Activated naive CD4-positive, alpha-beta T cell treated with anti-CD3 and anti-CD28 coated beads, Interleukin-2, amount 10 ng/mL, durations not matched to agents 7 days and 5 days (primary cell): Measurements from ENCODE around the gene ILF2.
"Not testable (repeated sequence)": the region's sequence is repeated elsewhere in the genome, so short reads cannot be mapped to it uniquely, and the experiment has no call there.

Experiments
- CTCF ChIA-PET: fragments of 350-600 bp; sonication (Branson Sonifier 250); formaldehyde crosslinking; loops from one replicate; lab custom pipeline; 2021; ENCODE audit warnings: antibody characterized with exemption; lab: Charles Lee
- DNase-seq: peaks from one replicate; pipeline ENCODE4 v3.0.0-alpha.2; 2020
- H3K27ac Mint-ChIP-seq: one replicate; pipeline ENCODE4 v1.8.0; 2021; ENCODE audit warnings: mild to moderate bottlenecking, moderate library complexity, mixed read lengths
- H3K27me3 Mint-ChIP-seq: one replicate; pipeline ENCODE4 v1.8.0; 2021; ENCODE audit warnings: mild to moderate bottlenecking, mixed read lengths
- H3K36me3 Mint-ChIP-seq: one replicate; pipeline ENCODE4 v1.8.0; 2021; ENCODE audit warnings: mixed read lengths
- H3K4me1 Mint-ChIP-seq: one replicate; pipeline ENCODE4 v1.8.0; 2021; ENCODE audit warnings: mixed read lengths
- H3K4me3 Mint-ChIP-seq: one replicate; pipeline ENCODE4 v1.8.0; 2021; ENCODE audit warnings: mild to moderate bottlenecking, moderate library complexity, mixed read lengths
- H3K9me3 Mint-ChIP-seq: one replicate; pipeline ENCODE4 v1.8.0; 2021; ENCODE audit warnings: mixed read lengths

Gene ILF2

DNA sequence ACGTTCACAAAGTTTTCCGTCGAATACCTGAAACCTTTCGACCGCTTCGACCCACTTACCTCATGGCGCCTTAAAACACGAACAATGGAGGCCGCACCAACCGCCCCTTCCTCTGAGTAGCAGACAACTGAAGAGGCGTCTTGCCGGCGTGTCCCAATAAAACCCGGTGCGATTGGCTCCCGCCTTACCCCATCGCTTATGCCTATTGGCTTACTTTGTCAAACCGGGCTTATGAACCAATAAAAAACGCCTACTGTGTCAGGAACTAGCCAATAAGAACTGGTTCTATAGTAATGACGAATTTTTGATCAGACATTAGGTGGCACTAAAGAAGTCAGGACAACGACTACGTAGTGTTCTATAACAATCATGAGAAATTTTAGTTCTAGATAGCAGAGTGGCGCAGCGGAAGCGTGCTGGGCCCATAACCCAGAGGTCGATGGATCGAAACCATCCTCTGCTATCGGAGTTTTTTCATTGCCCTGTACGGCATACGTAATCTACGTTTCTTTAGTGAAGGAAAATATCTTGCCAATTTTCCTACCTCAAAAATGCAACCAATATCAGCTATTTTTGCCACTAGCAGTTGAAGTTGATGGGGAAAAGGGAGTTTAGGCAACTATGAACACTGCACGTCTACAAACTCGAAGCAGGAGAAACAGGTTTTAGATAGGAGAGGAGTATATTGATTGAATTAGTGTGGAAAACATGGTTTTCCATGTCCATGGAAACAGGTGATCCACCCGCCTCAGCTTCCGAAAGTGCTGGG, at the start of gene ILF2:
Gene ILF2, minus strand, starts transcription at position 135 of the 769 bp plus-strand sequence. Its CDS starts 71 bp downstream, at position 64.
- Mint-ChIP-seq H3K4me3 (no peak within 1 kb of the TSS), H3K27ac (no peak within 1 kb of the TSS), H3K36me3 (peaks cover 44% of the 10 kb centered on the region), H3K9me3 (no peaks in the 10 kb centered on the region), H3K27me3 (no peaks in the 10 kb centered on the region), H3K4me1 (peaks cover 37% of the 10 kb centered on the region)
- CTCF ChIA-PET, result interaction anchor here (0.9 to 1.1 kb wide), 2 partner anchors 137 to 321 kb away, joined by 3 read pairs; no protein-coding TSS in a partner anchor
- DNase-seq, result peak; percentile 99

DNA sequence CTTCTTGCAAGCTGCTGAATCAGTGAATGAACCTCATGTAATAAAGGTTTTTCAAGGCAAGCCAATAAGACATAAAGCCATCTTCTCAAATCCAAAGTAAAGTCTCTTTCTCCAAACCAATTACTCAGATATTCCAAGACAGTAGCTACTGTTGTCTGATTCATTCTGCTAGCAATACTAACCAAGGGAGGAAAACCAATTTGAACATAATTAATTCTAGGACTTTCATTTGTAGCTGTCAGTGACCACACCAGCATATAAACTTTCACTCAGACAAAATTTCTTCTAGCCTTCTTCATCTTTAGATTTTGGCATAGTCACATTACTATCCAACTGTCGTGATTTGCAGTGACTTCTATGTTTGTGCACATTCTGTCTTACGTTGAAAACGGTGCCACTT, 46.5 kb upstream of the ILF2 start:
- no peaks in the 10 kb centered on the region for H3K36me3 Mint-ChIP-seq
- no peaks in the 10 kb centered on the region for H3K4me1 Mint-ChIP-seq
- no peak overlapping the region for H3K4me3 Mint-ChIP-seq
- peaks cover 20% of the 10 kb centered on the region for H3K27me3 Mint-ChIP-seq
- H3K27ac Mint-ChIP-seq, result no peak overlapping the region
- H3K9me3 Mint-ChIP-seq, result no peaks in the 10 kb centered on the region
- DNase-seq, result no peak
- CTCF ChIA-PET, result no interaction called here

DNA sequence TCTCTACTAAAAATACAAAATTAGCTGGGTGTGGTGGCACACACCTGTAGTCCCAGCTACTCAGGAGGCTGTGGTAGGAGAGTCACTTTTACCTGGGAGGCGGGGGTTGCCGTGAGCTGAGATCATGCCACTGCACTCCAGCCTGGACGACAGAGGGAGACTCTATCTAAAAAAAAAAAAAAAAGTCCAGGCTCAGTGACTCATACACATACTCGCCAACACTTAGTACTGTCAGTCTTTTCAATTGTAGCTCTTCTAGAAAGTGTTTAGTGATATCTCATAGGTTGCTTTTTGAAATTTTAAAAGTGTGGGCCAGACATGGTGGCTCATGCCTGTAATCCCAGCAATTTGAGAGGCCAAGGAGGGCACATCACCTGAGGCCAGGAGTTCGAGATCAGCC, 45.4 kb upstream of the ILF2 start:
- H3K9me3 Mint-ChIP-seq, H3K4me1 Mint-ChIP-seq, DNase-seq, CTCF ChIA-PET, H3K27ac Mint-ChIP-seq, H3K4me3 Mint-ChIP-seq, H3K36me3 Mint-ChIP-seq: not testable (repeated sequence)
- peaks cover 15% of the 10 kb centered on the region for H3K27me3 Mint-ChIP-seq

DNA sequence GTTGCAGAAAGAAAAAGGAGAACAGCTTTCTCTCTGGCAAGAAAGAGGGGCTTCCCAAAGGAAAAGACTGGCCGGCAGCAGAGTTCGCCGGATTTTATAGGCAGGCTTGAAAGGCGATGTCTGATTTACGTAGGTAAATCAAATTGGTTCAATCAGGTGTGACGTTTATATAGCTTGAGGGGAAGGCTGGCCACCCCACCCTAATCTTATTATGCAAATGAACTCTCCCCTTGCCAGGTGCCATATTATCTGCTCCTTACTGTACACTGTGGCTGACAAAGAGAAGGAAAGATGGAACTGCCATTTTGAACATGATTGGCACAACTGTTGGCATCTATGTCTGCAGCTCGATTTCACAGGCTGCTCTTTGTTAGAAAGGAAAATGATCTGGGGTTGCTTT, 40.2 kb upstream of the ILF2 start:
- Mint-ChIP-seq H3K4me3 (no peak overlapping the region), H3K27ac (no peak overlapping the region)
- CTCF ChIA-PET, result interaction anchor here (0.6 kb wide), 1 partner anchor 332 kb away, joined by 3 read pairs; no protein-coding TSS in a partner anchor

DNA sequence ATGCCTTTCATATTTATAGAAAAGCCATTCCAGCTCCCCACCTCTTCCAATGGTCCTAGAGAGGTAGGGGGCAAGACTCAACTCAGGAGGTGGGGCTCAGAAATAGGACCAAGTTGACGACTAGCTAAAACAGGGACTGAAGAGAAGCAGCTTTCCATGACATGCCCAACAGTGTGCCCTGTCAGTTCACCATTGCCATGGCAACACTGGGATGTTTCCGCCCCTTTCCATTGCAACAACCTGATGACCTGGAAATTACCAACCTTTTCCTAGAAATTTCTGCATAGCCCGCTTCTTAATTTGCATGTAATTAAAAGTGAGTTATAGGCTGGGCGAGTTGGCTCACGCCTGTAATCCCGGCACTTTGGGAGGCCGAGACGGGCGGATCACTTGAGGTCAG, 34.7 kb upstream of the ILF2 start:
- peaks cover 13% of the 10 kb centered on the region for H3K27me3 Mint-ChIP-seq
- CTCF ChIA-PET, result no interaction called here
- H3K9me3 Mint-ChIP-seq, result no peaks in the 10 kb centered on the region
- H3K36me3 Mint-ChIP-seq, result no peaks in the 10 kb centered on the region
- no peak overlapping the region for H3K27ac Mint-ChIP-seq
- no peaks in the 10 kb centered on the region for H3K4me1 Mint-ChIP-seq
- DNase-seq, result no peak
- no peak overlapping the region for H3K4me3 Mint-ChIP-seq

More for the DNA sequence above, 40.2 kb upstream of the ILF2 start:
- no peak for DNase-seq
- no peaks in the 10 kb centered on the region for H3K4me1 Mint-ChIP-seq
- H3K9me3 Mint-ChIP-seq, result no peaks in the 10 kb centered on the region
- no peaks in the 10 kb centered on the region for H3K36me3 Mint-ChIP-seq
- peaks cover 19% of the 10 kb centered on the region for H3K27me3 Mint-ChIP-seq

DNA sequence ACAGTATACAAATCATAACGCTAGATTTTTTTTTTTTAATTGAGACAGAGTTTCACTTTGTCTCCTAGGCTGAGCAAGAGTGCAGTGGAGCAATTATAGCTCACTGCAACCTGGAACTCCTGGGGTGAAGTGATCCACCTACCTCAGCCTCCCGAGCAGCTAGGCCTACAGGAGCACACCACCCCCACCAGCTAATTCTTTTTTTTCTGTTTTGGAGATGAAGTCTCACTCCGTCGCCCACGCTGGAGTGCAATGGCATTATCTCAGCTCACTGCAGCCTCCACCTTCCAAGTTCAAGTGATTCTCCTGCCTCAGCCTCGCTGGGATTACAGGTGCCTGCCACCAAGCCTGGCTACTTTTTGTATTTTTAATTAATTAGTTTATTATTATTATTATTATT, 29.0 kb upstream of the ILF2 start:
- H3K27ac Mint-ChIP-seq, result no peak overlapping the region
- H3K4me1 Mint-ChIP-seq, result peaks cover 3% of the 10 kb centered on the region
- CTCF ChIA-PET, result no interaction called here
- H3K9me3 Mint-ChIP-seq, result no peaks in the 10 kb centered on the region
- no peak for DNase-seq
- peaks cover 10% of the 10 kb centered on the region for H3K27me3 Mint-ChIP-seq
- no peak overlapping the region for H3K4me3 Mint-ChIP-seq
- no peaks in the 10 kb centered on the region for H3K36me3 Mint-ChIP-seq

DNA sequence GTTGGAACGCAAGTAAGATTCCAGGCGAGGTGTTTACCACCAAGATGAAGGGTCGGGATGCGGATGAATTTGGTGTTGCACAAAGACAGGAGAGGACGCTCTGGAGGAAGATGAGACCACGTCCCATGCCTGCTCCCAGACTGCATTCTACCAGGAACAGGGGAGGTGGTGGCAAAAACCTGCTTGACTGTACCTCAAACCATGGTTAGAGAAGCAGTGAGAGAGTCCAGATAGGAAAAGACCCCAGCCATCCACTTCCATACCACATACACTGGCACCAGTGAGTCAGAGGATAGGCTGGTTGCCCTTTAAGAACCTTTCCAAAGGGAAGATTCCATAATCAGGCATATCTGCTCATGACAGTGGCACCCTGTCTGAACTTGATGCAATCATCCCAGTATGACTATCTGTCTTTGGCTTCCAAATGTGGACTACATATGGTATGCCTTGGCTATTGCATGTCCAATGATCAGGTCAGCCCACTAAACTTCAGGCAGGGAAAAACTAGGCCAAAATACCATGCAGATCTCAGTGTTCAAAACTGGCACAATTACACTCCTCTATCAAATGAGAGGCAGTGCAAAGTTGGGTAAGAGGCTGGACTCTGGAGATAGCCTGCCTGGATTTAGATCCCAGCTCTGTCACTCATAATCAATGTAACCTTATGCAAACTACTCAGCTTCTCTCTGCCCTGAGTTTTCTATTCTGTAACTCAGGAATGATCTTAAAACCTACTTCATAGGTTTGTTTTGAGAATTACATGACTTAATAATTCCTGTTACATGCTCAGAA, 28.3 kb upstream of the ILF2 start:
- no peaks in the 10 kb centered on the region for H3K9me3 Mint-ChIP-seq
- H3K4me1 Mint-ChIP-seq, result peaks cover 3% of the 10 kb centered on the region
- DNase-seq, result no peak
- CTCF ChIA-PET, result no interaction called here
- no peaks in the 10 kb centered on the region for H3K36me3 Mint-ChIP-seq
- H3K4me3 Mint-ChIP-seq, result no peak overlapping the region
- peaks cover 10% of the 10 kb centered on the region for H3K27me3 Mint-ChIP-seq
- H3K27ac Mint-ChIP-seq, result no peak overlapping the region

DNA sequence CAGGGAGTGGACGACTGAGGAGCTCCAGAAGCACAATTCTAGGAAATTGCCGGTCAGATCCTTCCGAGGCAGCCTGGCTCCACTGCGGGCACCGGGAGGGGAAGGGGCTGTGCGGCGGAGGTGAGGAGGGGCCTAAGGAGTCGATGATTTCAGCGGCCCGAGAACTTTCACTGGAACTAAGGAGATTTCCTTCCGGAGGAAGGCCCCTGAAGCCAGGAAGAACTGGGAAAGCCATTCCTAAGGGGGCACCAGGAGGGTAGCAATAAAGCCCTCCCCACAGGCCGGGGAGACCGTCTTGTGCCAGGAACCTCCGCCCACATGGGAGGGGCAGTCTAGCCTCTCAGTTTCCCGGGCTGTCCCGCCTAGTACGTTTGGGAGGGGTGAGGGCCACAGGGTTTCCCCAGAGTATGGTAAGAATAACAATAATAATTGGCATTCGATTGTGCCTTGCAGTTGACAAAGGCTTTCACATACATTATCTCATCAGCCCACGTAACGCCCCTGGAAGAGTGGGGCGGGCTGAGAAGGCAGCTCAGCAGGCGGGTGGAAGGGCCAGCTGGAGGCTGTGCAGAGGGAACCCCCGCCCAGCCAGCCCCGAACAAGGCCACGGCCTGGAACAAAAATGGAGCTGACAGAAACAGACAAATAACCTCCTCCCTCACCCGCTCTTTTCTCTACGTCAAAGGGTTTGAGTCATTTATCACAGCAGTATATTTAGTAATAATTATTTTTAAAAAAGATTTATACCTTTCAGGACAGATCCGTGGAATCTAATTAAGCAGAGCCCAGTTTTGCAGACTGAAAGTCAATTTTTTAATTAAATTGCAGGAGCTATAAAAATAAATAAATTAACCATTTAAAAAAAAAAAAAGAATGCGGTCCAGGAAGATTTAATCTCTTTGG, 27.5 kb upstream of the ILF2 start:
- CTCF ChIA-PET, result no interaction called here
- DNase-seq, result no peak
- Mint-ChIP-seq H3K4me1 (peaks cover 3% of the 10 kb centered on the region), H3K4me3 (no peak overlapping the region), H3K9me3 (no peaks in the 10 kb centered on the region), H3K27ac (no peak overlapping the region), H3K36me3 (no peaks in the 10 kb centered on the region), H3K27me3 (peaks cover 15% of the 10 kb centered on the region)

DNA sequence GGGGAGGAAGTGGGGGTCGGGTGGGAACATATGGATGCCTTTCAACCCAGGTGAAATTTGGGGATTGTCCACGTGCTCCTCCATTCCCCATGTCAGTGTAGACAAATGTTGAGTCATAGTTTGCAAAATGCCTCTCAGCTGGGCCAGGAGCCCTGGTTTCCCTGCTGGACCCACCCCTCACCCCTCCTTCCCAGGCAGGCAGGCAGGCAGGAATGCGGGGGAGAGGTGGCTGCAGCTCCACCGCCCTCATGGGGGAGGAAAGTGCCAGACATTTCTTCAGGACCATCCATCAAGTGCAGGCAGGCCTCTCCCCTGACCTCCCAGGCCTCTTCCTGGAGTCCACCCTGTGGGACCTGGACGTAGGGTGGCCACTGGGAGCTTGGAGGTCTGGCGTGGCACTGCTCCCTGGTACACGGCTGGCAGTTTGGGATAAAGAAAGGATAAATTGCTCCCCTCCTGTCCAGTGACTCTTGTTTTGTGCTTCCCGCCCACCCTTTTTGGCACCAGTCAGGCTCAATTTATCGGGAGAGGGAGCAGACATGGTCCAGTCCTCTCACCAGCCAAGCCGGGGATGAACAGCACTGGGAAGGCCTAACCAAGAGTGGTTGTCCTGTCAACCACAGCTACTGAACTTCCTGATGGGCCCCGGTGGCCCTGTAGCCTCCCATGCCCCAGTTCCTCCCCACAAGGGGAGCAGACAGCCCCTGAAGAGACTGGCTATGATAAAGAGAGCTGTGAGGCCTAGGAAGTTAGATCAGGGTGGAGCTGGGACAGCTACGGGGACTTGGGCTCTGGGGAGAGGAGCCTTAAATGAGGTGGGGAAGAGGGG, 26.6 kb upstream of the ILF2 start:
- no peak for DNase-seq
- no peaks in the 10 kb centered on the region for H3K9me3 Mint-ChIP-seq
- H3K4me1 Mint-ChIP-seq, result peaks cover 3% of the 10 kb centered on the region
- H3K27me3 Mint-ChIP-seq, result peaks cover 21% of the 10 kb centered on the region
- no peak overlapping the region for H3K27ac Mint-ChIP-seq
- CTCF ChIA-PET, result no interaction called here
- H3K4me3 Mint-ChIP-seq, result no peak overlapping the region
- no peaks in the 10 kb centered on the region for H3K36me3 Mint-ChIP-seq

DNA sequence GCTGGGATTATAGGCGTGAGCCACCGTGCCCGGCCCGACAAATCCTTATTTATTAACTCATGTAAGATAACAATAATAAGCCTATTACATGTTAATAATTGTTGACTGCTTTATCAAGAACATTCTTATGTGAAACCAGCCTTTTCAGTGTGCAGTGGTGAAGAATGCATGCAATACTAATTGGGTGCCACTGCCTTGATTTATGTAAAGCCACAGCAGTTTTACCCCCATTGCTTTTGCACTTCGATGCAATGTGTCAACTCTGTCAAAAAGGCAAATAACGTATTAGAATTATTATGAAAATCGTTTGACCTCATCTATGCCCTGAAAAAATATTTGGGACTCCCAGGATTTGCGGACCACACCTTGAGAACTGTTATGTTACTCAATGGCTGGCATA, 25.9 kb upstream of the ILF2 start:
- H3K27ac Mint-ChIP-seq, result no peak overlapping the region
- no peak overlapping the region for H3K4me3 Mint-ChIP-seq
- no peaks in the 10 kb centered on the region for H3K9me3 Mint-ChIP-seq
- peaks cover 21% of the 10 kb centered on the region for H3K27me3 Mint-ChIP-seq
- no peaks in the 10 kb centered on the region for H3K36me3 Mint-ChIP-seq
- DNase-seq, result no peak
- CTCF ChIA-PET, result no interaction called here
- peaks cover 3% of the 10 kb centered on the region for H3K4me1 Mint-ChIP-seq

DNA sequence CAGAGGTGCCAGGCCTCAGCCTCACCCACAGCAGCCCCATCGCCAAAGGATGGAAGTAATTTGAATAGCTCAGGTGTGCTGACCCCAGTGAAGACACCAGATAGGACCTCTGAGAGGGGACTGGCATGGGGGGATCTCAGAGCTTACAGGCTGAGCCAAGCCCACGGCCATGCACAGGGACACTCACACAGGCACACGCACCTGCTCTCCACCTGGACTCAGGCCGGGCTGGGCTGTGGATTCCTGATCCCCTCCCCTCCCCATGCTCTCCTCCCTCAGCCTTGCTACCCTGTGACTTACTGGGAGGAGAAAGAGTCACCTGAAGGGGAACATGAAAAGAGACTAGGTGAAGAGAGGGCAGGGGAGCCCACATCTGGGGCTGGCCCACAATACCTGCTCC, 22.7 kb upstream of the ILF2 start:
- H3K27ac Mint-ChIP-seq, result no peak overlapping the region

DNA sequence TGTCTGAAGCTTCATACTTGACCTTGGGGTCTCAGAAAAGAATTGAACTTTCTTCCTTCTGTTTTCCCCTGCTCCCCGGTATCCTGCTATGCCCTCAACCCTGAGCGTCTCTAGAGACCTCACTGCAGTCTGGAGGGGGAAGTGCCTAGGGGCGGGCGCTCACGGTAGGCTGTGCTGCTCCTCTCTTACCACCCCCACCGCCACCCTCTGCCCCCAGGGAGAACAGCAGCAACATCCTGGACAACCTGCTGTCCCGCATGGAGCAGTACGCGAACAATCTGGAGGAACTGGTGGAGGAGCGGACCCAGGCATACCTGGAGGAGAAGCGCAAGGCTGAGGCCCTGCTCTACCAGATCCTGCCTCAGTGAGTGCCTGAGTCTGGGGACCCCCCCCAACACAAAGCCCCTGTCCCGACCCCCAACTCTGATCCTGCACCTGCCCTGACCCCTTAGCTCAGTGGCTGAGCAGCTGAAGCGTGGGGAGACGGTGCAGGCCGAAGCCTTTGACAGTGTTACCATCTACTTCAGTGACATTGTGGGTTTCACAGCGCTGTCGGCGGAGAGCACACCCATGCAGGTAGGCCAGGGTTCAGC, 18.0 kb upstream of the ILF2 start:
- no peak for DNase-seq
- H3K9me3 Mint-ChIP-seq, result no peaks in the 10 kb centered on the region
- no peaks in the 10 kb centered on the region for H3K36me3 Mint-ChIP-seq
- H3K4me1 Mint-ChIP-seq, result peaks cover 5% of the 10 kb centered on the region
- peaks cover 58% of the 10 kb centered on the region for H3K27me3 Mint-ChIP-seq
- H3K4me3 Mint-ChIP-seq, result no peak overlapping the region
- CTCF ChIA-PET, result interaction anchor here (1.0 kb wide), 1 partner anchor 178 kb away, joined by 3 read pairs; no protein-coding TSS in a partner anchor
- H3K27ac Mint-ChIP-seq, result no peak overlapping the region

More for the DNA sequence above, 22.7 kb upstream of the ILF2 start:
- DNase-seq, result no peak
- Mint-ChIP-seq H3K4me3 (no peak overlapping the region), H3K27me3 (peaks cover 37% of the 10 kb centered on the region), H3K36me3 (no peaks in the 10 kb centered on the region), H3K9me3 (no peaks in the 10 kb centered on the region), H3K4me1 (peaks cover 8% of the 10 kb centered on the region)
- CTCF ChIA-PET, result interaction anchor here (0.6 kb wide), 1 partner anchor 419 kb away, joined by 5 read pairs; no protein-coding TSS in a partner anchor

DNA sequence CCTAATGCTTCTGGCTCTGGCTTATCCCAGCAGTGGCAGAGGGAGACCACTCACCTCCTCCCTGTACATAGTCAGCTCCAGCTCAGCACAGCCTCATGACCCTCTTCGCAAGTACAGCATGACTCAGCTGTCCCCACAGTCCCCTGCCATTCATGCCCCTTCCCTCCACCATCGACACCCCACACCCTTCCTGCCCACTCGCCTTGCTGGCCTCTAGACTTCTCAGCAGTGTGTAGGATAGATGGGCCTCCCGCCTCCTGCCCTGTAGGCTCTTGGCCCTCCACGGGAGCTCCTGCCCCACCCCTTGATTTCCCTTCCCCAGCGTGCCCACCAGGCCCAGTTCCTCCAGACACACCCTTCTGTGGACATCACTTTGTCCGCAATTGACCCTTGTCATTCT, 17.5 kb upstream of the ILF2 start:
- Mint-ChIP-seq H3K9me3 (no peaks in the 10 kb centered on the region), H3K4me3 (no peak overlapping the region), H3K4me1 (peaks cover 5% of the 10 kb centered on the region), H3K36me3 (no peaks in the 10 kb centered on the region), H3K27me3 (peaks cover 59% of the 10 kb centered on the region), H3K27ac (no peak overlapping the region)
- CTCF ChIA-PET, result no interaction called here
- DNase-seq, result no peak
